ENCODE results near the gene CCDC138. TPM values are rescaled to one million over a fixed set of nuclear protein-coding genes. Genes with fewer than 3 reads are reported as not detected.

Gene CCDC138
- total RNA-seq, 4 donors from 2014 or later, result 3.7 to 5.5 (median 4.4) TPM; not detected in 1

DNA sequence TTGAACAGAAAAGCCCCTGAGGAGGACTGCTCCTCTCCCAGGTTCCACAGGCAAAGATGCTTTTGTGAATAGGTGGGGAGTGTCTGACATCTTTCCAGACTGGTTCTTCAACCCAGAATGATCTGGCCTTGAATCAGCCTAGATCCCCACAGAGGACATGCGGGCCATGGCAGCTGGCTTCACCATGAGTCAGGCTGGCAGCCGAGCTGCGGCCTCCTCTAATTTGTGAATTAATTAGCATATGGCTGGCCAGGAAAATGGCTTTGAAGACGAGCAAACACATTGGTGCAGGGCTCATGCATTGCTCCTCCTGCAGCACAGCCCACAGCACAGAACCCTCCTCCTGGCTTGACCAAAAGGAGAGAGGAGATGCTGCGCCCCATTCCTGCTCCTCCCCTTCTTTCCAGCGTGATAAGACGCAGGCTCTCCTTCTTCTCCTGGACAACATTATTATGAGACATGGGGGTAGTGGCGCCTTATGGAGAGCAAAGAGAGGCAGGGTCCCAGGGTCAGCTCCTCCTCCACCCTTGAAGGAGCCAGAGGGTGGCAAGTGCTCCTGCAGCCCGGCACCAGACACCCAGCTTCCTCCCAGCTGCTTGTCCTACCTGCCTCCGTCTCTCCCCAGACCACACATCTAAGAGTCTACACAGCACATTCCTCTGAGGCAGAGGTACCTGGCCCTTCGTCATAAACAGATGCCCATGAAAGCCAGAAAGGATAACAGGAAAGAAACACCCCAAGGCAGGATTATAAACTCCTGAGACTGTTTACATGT, 135.8 kb downstream of the CCDC138 start:
- in situ Hi-C loops (cut with MboI; ENCODE audit: low pct_ligation_motif_present in 1 of 4, low pct_unique_long_range_greater_than_20kb in 1 of 4, low sequenced_read_pairs in 3 of 4), result no loop called here
- 75% methylated on average over 11 of the region's 11 CpGs; no CpG with 5 or more reads in 1 of the 2 donors for whole genome bisulfite sequencing, 2 donors (ENCODE audit: low coverage in 1 of 2)
- TF ChIP-seq EP300 (IDR thresholded peaks at IDR 0.05; ENCODE audit: low read depth) (no peak), POLR2AphosphoS5 (IDR thresholded peaks at IDR 0.05) (no peak), POLR2A (IDR thresholded peaks at IDR 0.05) (no peak)
- TF ChIP-seq, protein P1, sequence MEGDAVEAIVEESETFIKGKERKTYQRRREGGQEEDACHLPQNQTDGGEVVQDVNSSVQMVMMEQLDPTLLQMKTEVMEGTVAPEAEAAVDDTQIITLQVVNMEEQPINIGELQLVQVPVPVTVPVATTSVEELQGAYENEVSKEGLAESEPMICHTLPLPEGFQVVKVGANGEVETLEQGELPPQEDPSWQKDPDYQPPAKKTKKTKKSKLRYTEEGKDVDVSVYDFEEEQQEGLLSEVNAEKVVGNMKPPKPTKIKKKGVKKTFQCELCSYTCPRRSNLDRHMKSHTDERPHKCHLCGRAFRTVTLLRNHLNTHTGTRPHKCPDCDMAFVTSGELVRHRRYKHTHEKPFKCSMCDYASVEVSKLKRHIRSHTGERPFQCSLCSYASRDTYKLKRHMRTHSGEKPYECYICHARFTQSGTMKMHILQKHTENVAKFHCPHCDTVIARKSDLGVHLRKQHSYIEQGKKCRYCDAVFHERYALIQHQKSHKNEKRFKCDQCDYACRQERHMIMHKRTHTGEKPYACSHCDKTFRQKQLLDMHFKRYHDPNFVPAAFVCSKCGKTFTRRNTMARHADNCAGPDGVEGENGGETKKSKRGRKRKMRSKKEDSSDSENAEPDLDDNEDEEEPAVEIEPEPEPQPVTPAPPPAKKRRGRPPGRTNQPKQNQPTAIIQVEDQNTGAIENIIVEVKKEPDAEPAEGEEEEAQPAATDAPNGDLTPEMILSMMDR (IDR thresholded peaks at IDR 0.05), result no peak

DNA sequence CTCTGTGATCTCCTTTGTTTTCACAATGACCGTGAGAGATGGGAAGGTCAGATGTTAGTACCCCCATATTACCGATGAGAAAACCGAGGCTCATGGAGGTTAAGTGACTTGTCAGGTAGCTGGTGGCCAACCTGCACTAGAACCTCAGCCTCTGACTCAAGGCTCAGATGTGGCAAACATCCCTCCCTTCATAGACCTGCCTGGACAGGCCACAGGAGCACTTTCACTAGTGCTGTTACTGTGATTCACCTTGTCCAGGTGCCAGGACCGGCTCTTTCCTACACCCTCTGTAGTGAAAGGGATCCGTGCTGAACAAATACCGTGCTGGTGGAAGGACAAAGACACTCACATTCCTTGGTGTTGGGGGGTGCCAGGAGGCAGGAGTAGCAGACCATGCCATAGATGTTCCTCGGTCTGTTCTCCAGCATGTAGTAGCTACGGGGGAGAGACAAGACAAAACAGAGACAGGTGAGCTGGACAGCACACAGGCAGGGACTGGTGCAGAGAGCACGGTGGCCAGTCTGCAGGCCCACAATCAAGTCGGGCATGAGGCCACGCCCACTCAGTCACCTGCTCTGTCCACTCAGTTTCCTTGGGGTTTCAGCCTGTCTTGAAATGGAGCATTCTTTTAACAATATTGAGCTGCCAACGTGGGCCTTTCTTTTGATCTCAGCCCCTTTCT, 136.6 kb downstream of the CCDC138 start:
- H3K27ac ChIP-seq, result peak overlapping the region in 1 of 4 donors; percentile 8
- H3K4me3 ChIP-seq, result no peak overlapping the region
- intact Hi-C loops (cut with DNase I; ENCODE audit: low total_unique reads) (no loop called here), in situ Hi-C loops (cut with MboI; ENCODE audit: low pct_ligation_motif_present in 1 of 4, low pct_unique_long_range_greater_than_20kb in 1 of 4, low sequenced_read_pairs in 3 of 4) (no loop called here)
- H3K4me1 ChIP-seq, result peaks cover 0 to 13% (median 7%) of the 10 kb centered on the region in 4 donors
- no peak for TF ChIP-seq EP300 (IDR thresholded peaks at IDR 0.05; ENCODE audit: low read depth)
- no peak for TF ChIP-seq POLR2A (IDR thresholded peaks at IDR 0.05)
- TF ChIP-seq, protein P1 (IDR thresholded peaks at IDR 0.05), result no peak
- no peak for TF ChIP-seq POLR2AphosphoS5 (IDR thresholded peaks at IDR 0.05)
- no peaks in the 10 kb centered on the region for H3K36me3 ChIP-seq
- WGBS, 2 donors (ENCODE audit: low coverage in 1 of 2), result 61 to 70% methylated on average over 2 to 12 of the region's 12 CpGs
- DNase-seq, result no peak
- no peaks in the 10 kb centered on the region for H3K27me3 ChIP-seq
- H3K9me3 ChIP-seq, result no peaks in the 10 kb centered on the region

More for the DNA sequence above, 135.8 kb downstream of the CCDC138 start:
- no peak for DNase-seq
- H3K4me3 ChIP-seq, result no peak overlapping the region
- H3K4me1 ChIP-seq, result peaks cover 4 to 18% (median 13%) of the 10 kb centered on the region in 4 donors
- intact Hi-C loops (cut with DNase I; ENCODE audit: low total_unique reads), result no loop called here
- H3K36me3 ChIP-seq, result no peaks in the 10 kb centered on the region
- peak overlapping the region in 1 of 4 donors; percentile 8 for H3K27ac ChIP-seq
- H3K27me3 ChIP-seq, result no peaks in the 10 kb centered on the region
- no peaks in the 10 kb centered on the region for H3K9me3 ChIP-seq

DNA sequence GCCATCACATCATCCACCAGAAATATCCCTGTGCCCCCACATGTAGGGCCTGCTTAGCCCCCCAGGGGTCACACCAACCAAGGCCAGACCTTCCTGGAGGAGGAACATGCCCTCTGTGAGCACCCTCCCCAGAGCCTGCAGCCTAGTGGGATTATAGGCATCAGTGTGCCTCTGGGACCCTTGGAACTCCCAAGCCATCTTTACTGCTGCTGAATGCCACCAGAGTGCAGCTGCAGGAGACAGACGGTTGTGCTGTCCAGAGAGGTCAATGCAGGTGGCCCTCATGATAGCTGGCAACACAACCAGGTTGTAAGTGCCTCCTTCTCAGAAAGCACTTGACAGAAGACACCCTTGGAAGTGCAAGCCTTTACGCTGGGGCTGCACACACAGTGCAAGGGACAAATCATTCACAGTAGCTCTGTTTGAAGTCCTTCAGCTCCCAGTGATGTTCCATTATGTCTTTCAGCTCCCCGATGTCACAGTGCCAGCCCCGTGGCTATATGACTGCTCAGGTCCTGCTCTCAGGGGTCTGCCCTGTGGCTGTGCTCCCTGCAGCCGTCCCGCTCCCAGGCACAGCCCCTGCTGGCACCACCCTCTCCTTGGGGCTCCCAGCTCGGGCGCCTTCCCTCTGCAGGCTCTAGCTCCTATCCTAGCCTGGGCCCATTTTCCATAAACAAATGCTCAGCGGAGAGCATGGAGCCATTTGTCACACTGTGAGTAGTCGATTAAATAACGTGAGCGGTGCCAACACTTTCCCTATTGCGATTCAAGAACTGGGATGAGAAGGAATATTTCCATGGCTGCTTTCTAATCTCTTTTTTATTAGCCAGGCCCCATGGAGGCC, 137.4 kb downstream of the CCDC138 start:
- no peaks in the 10 kb centered on the region for H3K36me3 ChIP-seq
- no peak for DNase-seq
- intact Hi-C loops (cut with DNase I; ENCODE audit: low total_unique reads) (no loop called here), in situ Hi-C loops (cut with MboI; ENCODE audit: low pct_ligation_motif_present in 1 of 4, low pct_unique_long_range_greater_than_20kb in 1 of 4, low sequenced_read_pairs in 3 of 4) (no loop called here)
- TF ChIP-seq EP300 (IDR thresholded peaks at IDR 0.05; ENCODE audit: low read depth), result no peak
- peak in 2 of 3 donors; percentile 10 to 37 for TF ChIP-seq POLR2AphosphoS5 (IDR thresholded peaks at IDR 0.05)
- H3K9me3 ChIP-seq, result no peaks in the 10 kb centered on the region
- peaks cover 0 to 13% (median 7%) of the 10 kb centered on the region in 4 donors for H3K4me1 ChIP-seq
- H3K27ac ChIP-seq, result peak overlapping the region in 1 of 4 donors; percentile 34
- H3K4me3 ChIP-seq, result no peak overlapping the region
- WGBS, 2 donors (ENCODE audit: low coverage in 1 of 2), result 82% methylated on average over 13 of the region's 13 CpGs; no CpG with 5 or more reads in 1 of the 2 donors
- H3K27me3 ChIP-seq, result no peaks in the 10 kb centered on the region

DNA sequence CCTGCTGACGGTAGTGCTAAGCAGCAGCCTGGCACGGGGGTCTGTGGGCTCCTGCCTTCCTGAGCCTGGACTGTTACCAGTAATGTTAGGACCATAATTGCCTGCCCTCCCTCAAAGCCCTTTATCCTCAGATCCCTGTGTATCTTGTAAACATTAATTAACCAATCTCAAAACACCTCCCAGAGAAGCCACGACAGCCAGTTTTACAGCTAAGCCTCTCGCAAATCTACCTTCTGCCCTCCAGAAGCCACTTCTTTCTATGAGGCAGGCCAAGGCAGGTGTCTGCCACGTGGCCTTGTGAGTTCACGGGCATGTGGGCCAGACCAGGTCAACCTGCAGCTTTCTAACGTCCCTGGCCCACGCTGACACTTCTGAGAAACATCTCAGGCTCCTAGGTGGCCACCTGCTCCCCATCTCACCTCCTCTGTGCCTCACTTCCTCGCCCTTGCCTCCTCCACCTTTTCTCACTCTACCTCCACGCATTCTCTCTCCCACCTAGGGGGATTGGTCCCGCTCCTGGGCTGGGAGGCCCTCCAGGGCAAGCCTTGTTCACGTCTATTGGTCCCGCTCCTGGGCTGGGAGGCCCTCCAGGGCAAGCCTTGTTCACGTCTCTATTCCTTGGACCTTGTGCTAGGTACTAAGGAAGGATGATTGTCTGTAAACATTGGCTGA, 138.1 kb downstream of the CCDC138 start:
- H3K27me3 ChIP-seq, result no peaks in the 10 kb centered on the region
- in situ Hi-C loops (cut with MboI; ENCODE audit: low pct_ligation_motif_present in 1 of 4, low pct_unique_long_range_greater_than_20kb in 1 of 4, low sequenced_read_pairs in 3 of 4) (no loop called here), intact Hi-C loops (cut with DNase I; ENCODE audit: low total_unique reads) (no loop called here)
- H3K9me3 ChIP-seq, result no peaks in the 10 kb centered on the region
- H3K27ac ChIP-seq, result peak overlapping the region in 1 of 4 donors; percentile 13
- no peak for DNase-seq
- 63 to 72% methylated on average over 3 to 14 of the region's 14 CpGs for WGBS, 2 donors (ENCODE audit: low coverage in 1 of 2)
- H3K36me3 ChIP-seq, result no peaks in the 10 kb centered on the region
- H3K4me3 ChIP-seq, result no peak overlapping the region
- TF ChIP-seq POLR2A (IDR thresholded peaks at IDR 0.05), result no peak
- no peak for TF ChIP-seq EP300 (IDR thresholded peaks at IDR 0.05; ENCODE audit: low read depth)
- TF ChIP-seq, protein P1 (IDR thresholded peaks at IDR 0.05), result no peak
- no peak for TF ChIP-seq POLR2AphosphoS5 (IDR thresholded peaks at IDR 0.05)
- peaks cover 0 to 13% (median 7%) of the 10 kb centered on the region in 4 donors for H3K4me1 ChIP-seq

All from transverse colon (tissue), 4 donors.